Activated naive CD4-positive, alpha-beta T cell treated with Interleukin-2 at 50 U/mL for 16 hours (primary cell): Measurements from ENCODE around the gene PHF2.

Experiments
- DNase-seq: peaks from one replicate; pipeline ENCODE4 v3.0.0-alpha.2; 2020

PHF2 gene

DNA sequence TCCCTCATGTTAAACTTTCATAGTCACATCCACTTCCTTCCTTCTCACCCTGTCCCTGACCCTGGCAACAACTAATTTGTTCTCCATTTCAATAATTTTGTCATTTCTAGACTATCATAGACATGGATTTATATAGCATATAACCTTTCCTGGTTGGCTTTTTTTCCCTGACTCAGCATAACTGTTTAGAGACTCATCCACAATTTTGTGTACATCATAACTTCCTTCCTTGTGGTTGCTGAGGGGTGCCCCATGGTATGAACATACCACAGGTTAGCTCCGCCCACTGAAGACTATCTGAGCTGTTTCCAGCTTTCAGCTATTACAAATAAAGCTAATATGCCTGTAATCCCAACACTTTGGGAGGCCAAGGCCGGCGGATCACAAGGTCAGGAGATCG, 137.3 kb downstream of the PHF2 start:
- DNase-seq, result no peak

DNA sequence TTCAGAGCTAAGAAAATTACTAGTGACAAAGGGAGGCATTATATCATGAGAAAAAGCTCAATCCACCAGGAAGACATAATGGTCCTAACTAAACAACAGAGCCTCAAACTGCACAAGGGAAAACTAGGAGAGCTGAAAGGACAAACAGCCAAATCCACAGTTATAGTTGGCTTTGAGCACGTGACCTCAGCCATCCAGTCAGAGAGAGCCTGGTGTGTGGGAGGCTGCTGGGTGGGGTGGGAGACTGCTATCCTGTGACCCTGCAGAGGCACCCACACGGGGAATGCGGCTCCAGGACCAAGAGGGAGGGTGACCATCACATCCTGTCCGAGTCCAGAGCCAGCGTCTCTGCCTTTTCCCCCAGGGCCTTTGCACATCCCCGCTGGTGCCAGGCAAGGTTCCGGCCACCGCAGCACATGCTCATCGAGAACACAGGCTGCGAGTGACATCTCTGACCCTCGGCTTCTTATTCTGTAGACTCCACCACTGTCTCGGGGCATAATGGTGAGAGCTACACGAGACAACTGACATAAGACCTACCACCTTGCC, 145.1 kb downstream of the PHF2 start:
- DNase-seq, result no peak

DNA sequence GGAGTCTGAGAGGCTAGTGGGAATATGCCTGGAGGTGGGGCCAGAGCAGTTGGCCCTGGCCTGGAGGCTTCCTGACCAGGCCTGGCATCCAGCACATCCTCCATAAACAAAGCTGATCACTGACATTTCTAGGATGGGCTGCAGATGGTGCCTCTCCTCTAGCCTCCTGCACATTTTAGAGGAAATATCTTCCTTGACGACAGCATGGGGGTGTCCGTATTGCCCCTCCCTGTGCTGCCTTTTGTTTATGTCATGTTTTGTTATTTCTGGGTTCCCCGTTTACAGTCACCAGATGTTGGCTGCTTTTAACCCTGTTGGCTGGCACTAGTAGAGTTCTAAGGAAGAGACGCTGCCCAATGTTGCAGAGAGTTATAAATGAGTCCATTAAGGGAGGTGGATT, 148.5 kb downstream of the PHF2 start:
- DNase-seq, result no peak

DNA sequence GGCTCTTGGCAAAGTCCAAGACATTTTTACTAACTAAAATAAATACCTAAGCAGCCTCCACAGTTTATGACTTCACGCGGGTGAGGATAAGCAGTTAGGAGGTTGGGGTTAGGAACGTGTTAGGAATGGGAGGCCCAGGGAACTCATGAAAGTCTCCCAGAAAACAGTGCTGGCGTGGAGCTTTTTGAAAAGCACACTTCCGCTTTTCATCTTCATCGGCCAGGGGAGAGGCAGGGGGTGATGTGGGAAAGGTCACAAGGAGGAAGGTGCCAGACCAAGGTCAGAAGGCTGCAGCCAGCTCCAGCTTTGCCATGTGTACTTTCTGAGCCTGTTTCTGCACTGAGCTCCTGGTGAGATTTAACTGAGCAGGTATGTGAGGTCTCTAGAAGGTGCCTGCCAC, 149.0 kb downstream of the PHF2 start:
- no peak for DNase-seq

DNA sequence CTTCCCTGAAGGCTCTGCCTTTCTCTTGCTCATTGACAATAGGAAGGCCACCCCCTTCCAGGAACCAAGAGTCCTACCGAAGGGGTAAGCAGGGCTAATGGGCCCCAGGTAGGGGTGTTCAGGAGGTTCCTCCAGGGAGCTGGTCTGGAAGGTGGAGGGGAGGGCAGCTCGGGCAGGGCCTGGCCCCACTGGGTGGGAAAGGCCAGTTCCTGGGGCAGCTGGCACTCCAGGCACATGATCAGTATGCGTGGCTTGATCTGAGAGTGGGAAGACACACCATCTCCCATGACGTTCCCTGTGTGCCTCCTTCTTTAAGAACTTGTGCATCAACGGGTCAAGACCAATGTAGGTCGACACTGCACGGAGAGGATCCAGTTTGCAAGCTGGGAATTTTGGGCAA, 149.8 kb downstream of the PHF2 start:
- no peak for DNase-seq
